ENCODE results near the gene SOCS1. TPM values are rescaled to one million over a fixed set of nuclear protein-coding genes. Genes with fewer than 3 reads are reported as not detected.

The SOCS1 gene
- total and polyA plus RNA-seq, 2 of the 4 experiments (the other 2 are of a cell fraction): 2.0 to 22.0 TPM

GRCh38 chr16:11245222-11245737 lies 10.7 kb downstream of the SOCS1 start:
- no peaks in the 10 kb centered on the region for H3K79me1 ChIP-seq (ENCODE audit: low read depth in 1 of 2, low read length in 2 of 2)
- 0 out of 2 replicates have a peak, but pooled peaks cover 2% of the 10 kb centered on the region for H3K4me1 ChIP-seq (ENCODE audit: control insufficient read depth, insufficient read depth, low read length)
- TF ChIP-seq RFX5 (IDR thresholded peaks at IDR 0.05; ENCODE audit: low read depth, low read length) (no peak), RCOR1 (IDR thresholded peaks at IDR 0.05; ENCODE audit: insufficient replicate concordance, low read length) (no peak), MXI1 (IDR thresholded peaks at IDR 0.05; ENCODE audit: borderline replicate concordance, low read depth, low read length) (no peak), MAZ (IDR thresholded peaks at IDR 0.05; ENCODE audit: borderline replicate concordance, low read depth, low read length) (no peak), RAD21 (IDR thresholded peaks at IDR 0.05; ENCODE audit: low read length) (no peak), SMC3 (IDR thresholded peaks at IDR 0.05; ENCODE audit: low read depth, low read length) (no peak), POLR2A (IDR thresholded peaks at IDR 0.05; ENCODE audit: low read depth, low read length) (no peak), FOS (IDR thresholded peaks at IDR 0.05; ENCODE audit: low read depth, low read length) (no peak), BHLHE40 (IDR thresholded peaks at IDR 0.05; ENCODE audit: low read depth, low read length) (no peak)
- TF ChIP-seq, protein P1, sequence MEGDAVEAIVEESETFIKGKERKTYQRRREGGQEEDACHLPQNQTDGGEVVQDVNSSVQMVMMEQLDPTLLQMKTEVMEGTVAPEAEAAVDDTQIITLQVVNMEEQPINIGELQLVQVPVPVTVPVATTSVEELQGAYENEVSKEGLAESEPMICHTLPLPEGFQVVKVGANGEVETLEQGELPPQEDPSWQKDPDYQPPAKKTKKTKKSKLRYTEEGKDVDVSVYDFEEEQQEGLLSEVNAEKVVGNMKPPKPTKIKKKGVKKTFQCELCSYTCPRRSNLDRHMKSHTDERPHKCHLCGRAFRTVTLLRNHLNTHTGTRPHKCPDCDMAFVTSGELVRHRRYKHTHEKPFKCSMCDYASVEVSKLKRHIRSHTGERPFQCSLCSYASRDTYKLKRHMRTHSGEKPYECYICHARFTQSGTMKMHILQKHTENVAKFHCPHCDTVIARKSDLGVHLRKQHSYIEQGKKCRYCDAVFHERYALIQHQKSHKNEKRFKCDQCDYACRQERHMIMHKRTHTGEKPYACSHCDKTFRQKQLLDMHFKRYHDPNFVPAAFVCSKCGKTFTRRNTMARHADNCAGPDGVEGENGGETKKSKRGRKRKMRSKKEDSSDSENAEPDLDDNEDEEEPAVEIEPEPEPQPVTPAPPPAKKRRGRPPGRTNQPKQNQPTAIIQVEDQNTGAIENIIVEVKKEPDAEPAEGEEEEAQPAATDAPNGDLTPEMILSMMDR (conservative IDR thresholded peaks at IDR 0.05; ENCODE audit: low read depth, low read length): no peak
- no peak overlapping the region for H4K91ac ChIP-seq (ENCODE audit: insufficient read depth, low read depth, low read length)
- intact Hi-C loops (cut with micrococcal nuclease) (no loop called here), dilution Hi-C loops (cut with HindIII; ENCODE audit: low sequenced_read_pairs, unreplicated experiment) (no loop called here), in situ Hi-C loops (cut with MboI; ENCODE audit: low sequenced_read_pairs) (no loop called here)
- no peak overlapping the region for H4K5ac ChIP-seq (ENCODE audit: low read depth, low read length)
- ATAC-seq (ENCODE audit: low read depth) (no peak), DNase-seq (no peak)
- H3K4me3 ChIP-seq (ENCODE audit: insufficient read depth, low read depth, low read length): no peak overlapping the region
- no peak overlapping the region for H2AFZ ChIP-seq (replicated peaks; ENCODE audit: low read length, poor library complexity)
- H3K23ac ChIP-seq (ENCODE audit: low read depth, low read length): no peak overlapping the region
- no peaks in the 10 kb centered on the region for H3K9me1 ChIP-seq (ENCODE audit: insufficient read depth, low read length)
- no peak overlapping the region for H4K8ac ChIP-seq (ENCODE audit: low read depth in 2 of 2, low read length in 2 of 2)
- H3K9ac ChIP-seq (ENCODE audit: low read depth, low read length): no peak overlapping the region
- H3K18ac ChIP-seq (ENCODE audit: low read depth, low read length): no peak overlapping the region
- 0 out of 2 replicates have a peak, but pooled peaks cover under 1% of the 10 kb centered on the region for H4K20me1 ChIP-seq (ENCODE audit: insufficient read depth, low read length)
- no peak overlapping the region for H3K27ac ChIP-seq (ENCODE audit: insufficient read depth, low read length)
- no peak overlapping the region for H3K14ac ChIP-seq (replicated peaks; ENCODE audit: low read depth, low read length)
- BruUV-seq (replicated peaks): no TSS peak
- no peak overlapping the region for H2AK5ac ChIP-seq (ENCODE audit: low read depth, low read length)
- no peak overlapping the region for H2BK20ac ChIP-seq (ENCODE audit: low read depth, low read length)
- ChIA-PET CTCF (no interaction called here), POLR2A (ENCODE audit: unreplicated experiment) (no interaction called here)
- no peaks in the 10 kb centered on the region for H3K9me3 ChIP-seq (ENCODE audit: control insufficient read depth, insufficient read depth, low read length)
- no peak overlapping the region for H3K4me2 ChIP-seq (ENCODE audit: low read depth, low read length)
- H3K56ac ChIP-seq (ENCODE audit: extremely low read depth, insufficient read depth, low read length): no peak overlapping the region
- H2AK9ac ChIP-seq (replicated peaks; ENCODE audit: low read depth, low read length, poor library complexity): no peak overlapping the region
- WGBS, 2 experiments (ENCODE audit: extremely low coverage in 2 of 2, insufficient read length in 1 of 2): 75% methylated on average over 4 of the region's 5 CpGs; no CpG with 5 or more reads in 1 of the 2 experiments
- H3K27me3 ChIP-seq (ENCODE audit: control insufficient read depth, insufficient read depth, low read length): peaks cover 6% of the 10 kb centered on the region
- H2BK5ac ChIP-seq (ENCODE audit: low read depth, low read length, poor library complexity, severe bottlenecking): no peak overlapping the region
- H3K4ac ChIP-seq (ENCODE audit: low read depth, low read length): no peak overlapping the region
- H3K36me3 ChIP-seq (ENCODE audit: control insufficient read depth, insufficient read depth, low read length): no peaks in the 10 kb centered on the region
- no peak overlapping the region for H2BK120ac ChIP-seq (ENCODE audit: low read depth, low read length)
- H2BK15ac ChIP-seq (ENCODE audit: low read depth, low read length): no peak overlapping the region

All from IMR-90 (cell line).